GM19397 (cell line): ENCODE measurements around the gene TAS2R19.
"Not testable (repeated sequence)": the region's sequence is repeated elsewhere in the genome, so short reads cannot be mapped to it uniquely, and the experiment has no call there.

Source experiments
- ATAC-seq: cut with Tn5 transposase; IDR thresholded peaks from one replicate; pipeline ENCODE4 v1.9.1; 2021; ENCODE audit warnings: mild to moderate bottlenecking, moderate library complexity; ENCODE audit not compliant: unreplicated experiment

Gene TAS2R19, protein sequence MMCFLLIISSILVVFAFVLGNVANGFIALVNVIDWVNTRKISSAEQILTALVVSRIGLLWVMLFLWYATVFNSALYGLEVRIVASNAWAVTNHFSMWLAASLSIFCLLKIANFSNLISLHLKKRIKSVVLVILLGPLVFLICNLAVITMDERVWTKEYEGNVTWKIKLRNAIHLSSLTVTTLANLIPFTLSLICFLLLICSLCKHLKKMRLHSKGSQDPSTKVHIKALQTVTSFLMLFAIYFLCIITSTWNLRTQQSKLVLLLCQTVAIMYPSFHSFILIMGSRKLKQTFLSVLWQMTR

DNA sequence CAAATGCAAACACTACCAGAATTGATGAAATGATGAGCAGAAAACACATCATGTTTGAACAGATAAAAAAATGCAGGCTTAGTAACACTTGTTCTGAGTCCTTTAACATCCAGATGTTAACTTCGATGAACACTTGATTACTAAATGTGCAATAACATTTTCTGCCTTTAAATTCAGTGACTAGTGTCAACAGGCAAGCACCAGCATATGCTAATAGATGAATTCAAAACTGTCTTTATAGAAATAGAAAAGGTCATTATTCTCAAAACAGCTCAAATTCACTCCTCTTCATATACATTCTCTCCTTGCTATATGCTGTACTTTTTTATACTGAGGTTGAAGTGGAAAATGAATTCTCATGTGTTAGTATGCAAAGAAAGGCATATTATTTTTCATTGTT lies at the start of gene TAS2R19:
TAS2R19 (minus strand) TSS at position 101 of the 400 bp plus-strand sequence; CDS start at position 52, 49 bp downstream.
- no peak for ATAC-seq

GRCh38 chr12:11071414-11071813 lies 49.0 kb upstream of the TAS2R19 start:
- no peak for ATAC-seq

- no peak for ATAC-seq
Observed at GRCh38 chr12:11070999-11071398, 48.6 kb upstream of the TAS2R19 start.

GRCh38 chr12:11069854-11070365 lies 47.5 kb upstream of the TAS2R19 start:
- ATAC-seq = no peak

GRCh38 chr12:11067514-11067913 lies 45.1 kb upstream of the TAS2R19 start:
- no peak for ATAC-seq

GRCh38 chr12:11062194-11062593 lies 39.8 kb upstream of the TAS2R19 start, which contains the start of gene TAS2R46:
TAS2R46 (minus strand) TSS chr12:11062294; CDS start chr12:11062294, 0 bp downstream.
- not testable (repeated sequence) for ATAC-seq

- ATAC-seq = no peak
Observed at GRCh38 chr12:11059784-11060183, 37.4 kb upstream of the TAS2R19 start.

- no peak for ATAC-seq
Observed at GRCh38 chr12:11059041-11059440, 36.6 kb upstream of the TAS2R19 start.

DNA sequence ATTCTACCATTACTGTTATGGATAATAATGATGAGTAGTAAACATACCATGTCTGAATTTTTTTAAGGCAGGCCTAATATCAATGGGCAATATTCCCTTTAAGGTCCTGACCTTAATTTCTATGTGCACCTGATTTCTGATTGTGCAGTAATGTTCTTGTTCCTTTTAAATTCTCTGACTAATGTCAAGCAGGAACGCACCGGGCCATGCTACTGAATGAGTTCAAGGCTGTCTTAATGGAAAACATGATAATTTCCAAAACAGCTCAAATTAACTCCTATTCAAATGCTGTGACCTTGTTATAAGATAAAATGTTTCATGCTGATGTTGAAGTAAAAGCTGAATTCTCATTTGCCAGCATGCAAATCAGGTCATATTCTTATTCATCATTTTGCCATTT lies 32.9 kb upstream of the TAS2R19 start:
- ATAC-seq = no peak

- ATAC-seq = not testable (repeated sequence)
Observed at GRCh38 chr12:11049806-11050531, 27.5 kb upstream of the TAS2R19 start.

DNA sequence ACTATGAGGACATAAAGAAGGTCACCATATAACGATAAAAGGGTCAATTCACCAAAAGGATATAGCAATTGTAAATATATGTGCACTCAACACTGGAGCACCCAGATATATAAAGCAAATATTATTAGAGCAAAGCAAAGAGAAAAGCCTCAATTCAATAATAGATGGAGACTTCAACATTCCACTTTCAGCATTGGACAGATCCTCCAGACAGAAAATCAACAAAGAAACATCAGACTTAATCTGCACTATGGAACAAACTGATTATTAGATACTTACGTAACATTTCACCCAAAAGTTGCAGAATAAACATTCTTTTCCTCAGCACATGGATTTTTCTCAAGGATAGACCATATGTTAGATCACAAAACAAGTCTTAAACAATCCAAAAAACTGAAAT lies 18.9 kb upstream of the TAS2R19 start:
- ATAC-seq = not testable (repeated sequence)

- no peak for ATAC-seq
Observed at GRCh38 chr12:11040162-11040561, 17.7 kb upstream of the TAS2R19 start.

DNA sequence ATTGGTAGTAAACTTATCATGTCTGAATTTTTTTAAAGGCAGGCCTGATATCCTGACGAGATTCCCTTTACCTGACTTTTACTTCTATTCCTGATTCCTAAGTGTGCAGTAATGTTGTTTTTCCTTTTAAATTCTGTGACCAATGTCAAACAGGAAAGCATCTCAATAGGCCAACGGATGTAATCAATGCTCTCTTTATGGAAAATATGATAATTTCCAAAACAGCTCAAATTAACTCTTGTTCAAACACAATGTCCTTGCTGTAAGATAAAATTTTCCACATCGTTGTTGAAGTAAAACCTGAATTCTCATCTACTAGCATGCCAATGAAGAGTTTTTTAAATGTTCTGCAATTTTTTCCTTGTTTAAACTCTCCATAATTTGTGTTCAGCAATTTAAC lies 16.8 kb upstream of the TAS2R19 start:
- no peak for ATAC-seq

- not testable (repeated sequence) for ATAC-seq
Observed at GRCh38 chr12:11033959-11034358, 11.5 kb upstream of the TAS2R19 start.

GRCh38 chr12:11031307-11031706 lies 8.9 kb upstream of the TAS2R19 start, which contains the start of gene TAS2R31:
TAS2R31 (minus strand) TSS chr12:11031407; CDS start chr12:11031335, 72 bp downstream.
- ATAC-seq = no peak

GRCh38 chr12:11026118-11026517 lies 3.7 kb upstream of the TAS2R19 start:
- ATAC-seq = no peak

DNA sequence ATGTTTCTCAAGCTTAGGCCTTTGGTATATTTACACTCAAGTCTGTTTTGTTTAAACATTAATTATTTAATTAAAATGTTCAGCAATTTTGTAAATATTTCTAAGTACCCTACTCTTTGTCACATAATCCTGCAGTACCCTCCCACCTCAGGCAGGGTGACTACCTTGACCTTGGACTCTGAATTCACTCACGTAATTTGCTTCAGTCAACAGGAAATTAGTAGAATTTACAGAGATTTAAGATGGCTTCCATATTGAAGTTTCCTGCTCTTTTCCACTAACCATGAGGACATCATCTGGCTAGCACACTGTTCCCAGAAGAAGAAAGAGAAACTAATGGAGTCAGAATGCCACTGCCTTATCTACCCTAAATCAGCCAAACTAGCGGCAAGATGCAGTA lies 967 bp upstream of the TAS2R19 start:
- ATAC-seq = no peak

DNA sequence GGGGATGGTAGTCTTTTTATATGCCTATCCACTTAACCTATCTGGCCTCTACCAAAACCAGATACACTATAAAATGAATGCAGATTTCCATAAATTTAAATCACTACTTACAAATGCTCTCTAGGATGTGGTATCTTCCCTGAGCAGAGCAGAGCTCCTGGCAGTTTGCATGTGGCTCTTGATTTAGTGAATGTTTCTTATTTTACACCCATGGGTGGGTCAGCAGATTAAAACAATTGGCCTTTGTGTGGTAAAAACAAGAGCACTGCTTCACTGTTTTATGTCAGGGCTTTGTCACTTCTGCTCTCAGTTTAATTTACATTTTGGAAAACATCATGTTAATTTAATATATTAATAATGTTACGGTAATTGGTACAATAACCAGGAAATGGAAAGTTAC lies 5.5 kb downstream of the TAS2R19 start:
- no peak for ATAC-seq

- ATAC-seq = no peak
Observed at GRCh38 chr12:11015775-11016430, 6.5 kb downstream of the TAS2R19 start.

DNA sequence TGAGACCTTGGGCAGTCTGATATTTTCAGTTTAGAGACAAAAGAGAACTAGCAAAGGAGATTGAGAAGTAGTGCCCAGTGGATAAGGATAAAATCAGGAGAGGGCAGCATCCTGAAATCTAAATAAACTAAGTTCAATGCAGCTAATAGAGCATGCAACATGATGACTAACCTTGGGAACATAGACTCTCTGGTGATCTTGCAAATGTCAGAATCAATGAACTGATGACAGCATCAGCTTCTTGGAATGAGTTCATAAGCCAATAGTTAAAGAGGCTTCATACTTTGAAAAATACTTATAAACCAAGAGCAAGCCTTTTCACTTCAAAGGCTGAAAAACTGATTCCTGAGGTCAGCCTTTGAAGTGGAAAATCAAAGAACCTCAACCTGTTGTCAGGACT lies 8.2 kb downstream of the TAS2R19 start:
- no peak for ATAC-seq

GRCh38 chr12:11007608-11008007 lies 14.8 kb downstream of the TAS2R19 start:
- ATAC-seq = no peak
